Adrenal gland (tissue), 12 donors: Measurements from ENCODE around the gene ARL8A. TPM values are rescaled to one million over a fixed set of nuclear protein-coding genes. Genes with fewer than 3 reads are reported as not detected.

Experiments
- DNase-seq, 7 donors: peaks; one replicate each; pipeline ENCODE4 v3.0.0-alpha.2; 2019 to 2020
- H3K27ac ChIP-seq, 5 donors: fragments of 200-600 bp; sonication (generic) in 4 of 5; 1 replicate in 3 of 5; 2 replicates in 2 of 5; pipeline versions ENCODE4 v1.5.1 to v1.8.0; 2016 to 2020; ENCODE audit warnings: mild to moderate bottlenecking in 1 of 5
- H3K27me3 ChIP-seq: fragments of 200-600 bp; 2 replicates; pipeline ENCODE4 v1.8.0; 2021
- H3K36me3 ChIP-seq, 2 donors: fragments of 200-600 bp; replicated peaks in 1 of 2; 1 replicate in 1 of 2; 2 replicates in 1 of 2; pipeline versions ENCODE4 v1.5.1 to v1.8.0; 2018 to 2022
- H3K4me1 ChIP-seq, 2 donors: fragments of 200-600 bp; replicated peaks in 1 of 2; 1 replicate in 1 of 2; 2 replicates in 1 of 2; pipeline versions ENCODE4 v1.5.1 to v1.8.0; 2018 to 2021
- H3K4me3 ChIP-seq, 4 donors: fragments of 200-600 bp; sonication (generic) in 3 of 4; one replicate each; pipeline ENCODE4 v1.5.1; 2016 to 2018
- H3K9me3 ChIP-seq, 3 donors: fragments of 200-600 bp; sonication (generic) in 1 of 3; replicated peaks in 1 of 3; 1 replicate in 2 of 3; 2 replicates in 1 of 3; pipeline versions ENCODE4 v1.5.1 to v1.8.0; 2016 to 2021
- CTCF ChIP-seq, 6 experiments: fragments of 450-650 bp in 4 of 6; fragments of 200-600 bp in 2 of 6; sonication (generic) in 1 of 6; IDR thresholded peaks; 1 replicate in 5 of 6; 2 replicates in 1 of 6; pipeline versions ENCODE4 v1.5.1 to v1.8.0; 2016 to 2021; ENCODE audit warnings: antibody characterized with exemption in 6 of 6, mild to moderate bottlenecking in 2 of 6, moderate library complexity in 1 of 6
- POLR2A ChIP-seq, 2 donors: fragments of 450-650 bp; IDR thresholded peaks; one replicate each; pipeline ENCODE4 v1.6.1; 2017; ENCODE audit warnings: antibody characterized with exemption in 2 of 2, mild to moderate bottlenecking in 2 of 2, moderate library complexity in 1 of 2
- WGBS, 4 donors: extraction: QIAGEN DNeasy Blood & Tissue Kit in 2 of 4; methylation state at CpG; one replicate each; pipeline versions ENCODE4 v1.1.5 to v1.1.7; 2013 to 2017; 5-methylcytosine and 5-hydroxymethylcytosine counted together
- intact Hi-C, 2 donors: fragments of 100-400 bp; cut with DNase I; formaldehyde crosslinking; loops; one replicate each; pipeline versions ENCODE4 v1.14.1 to v1.15.0; 2022 to 2023
- polyA plus RNA-seq, 3 donors: library from polyadenylated mRNA; stranded (reverse); fragments of 200-250 nt in 2 of 3; fragments of 350-450 nt in 1 of 3; fragmentation: Illumina TruSeq in 1 of 3; extraction: RNeasy Lipid Tissue Mini Kit (QIAGEN cat#74804) in 1 of 3; gene quantifications; one replicate each; pipeline ENCODE4 v1.2.3, GENCODE V29; 2013 to 2014
- total RNA-seq, 9 donors: library from RNA; depleted of rRNA in 4 of 9; stranded (reverse); fragments of >200 nt in 4 of 9; fragments of 120-200 nt in 1 of 9; fragmentation: NEBNext Ultra II Directional in 1 of 9; extraction: Animal tissue kit (Norgen Biotek cat#: 25700) in 1 of 9; gene quantifications; one replicate each; pipeline versions ENCODE4 v1.1.0 to v1.2.4, GENCODE V29; 2013 to 2023
- donor health status: healthy with polysubstance abuse.
- donor health status: Bipolar disorder and iron deficiency.
- donor health status: DM: yes; HTN: yes; CAD: no.
- donor health status: DM: no; HTN: no; CAD: no.
- donor health status: DM: no; HTN: no; CAD: no.
- donor health status: DM: yes; HTN: yes; CAD: no.

The ARL8A gene
- total and polyA plus RNA-seq, 12 donors = 26.4 to 115 (median 53.7) TPM

GRCh38 chr1:202140833-202141232 lies 3.7 kb downstream of the ARL8A start:
- no peak overlapping the region for H3K27ac ChIP-seq
- H3K4me3 ChIP-seq = no peak overlapping the region
- 66 to 80% (median 69%) methylated on average over 2 to 4 of the region's 4 CpGs for WGBS, 4 donors

GRCh38 chr1:202135221-202135721 lies 9.3 kb downstream of the ARL8A start:
- Histone ChIP-seq H3K36me3 (peaks cover 0 to 47% of the 10 kb centered on the region in 2 donors), H3K4me1 (peaks cover 35 to 47% of the 10 kb centered on the region in 2 donors), H3K27me3 (no peaks in the 10 kb centered on the region), H3K27ac (peak overlapping the region in 3 of 5 donors; percentile 42 to 95 (median 74)), H3K9me3 (no peaks in the 10 kb centered on the region), H3K4me3 (no peak overlapping the region)
- no peak for TF ChIP-seq POLR2A (IDR thresholded peaks at IDR 0.05)
- TF ChIP-seq CTCF (IDR thresholded peaks at IDR 0.05) = peak; percentile 73 to 86 (median 84)
- 30 to 38% (median 33%) methylated on average over 14 to 15 of the region's 15 CpGs for WGBS, 4 donors
- peak; percentile 55 to 85 (median 71) for DNase-seq
- intact Hi-C loops = no loop called here

More at GRCh38 chr1:202140833-202141232, 3.7 kb downstream of the ARL8A start:
- DNase-seq = peak in 1 of 7 donors; percentile 46
- H3K4me1 ChIP-seq = peaks cover 8 to 33% of the 10 kb centered on the region in 2 donors
- H3K36me3 ChIP-seq = peaks cover 0 to 21% of the 10 kb centered on the region in 2 donors
- TF ChIP-seq POLR2A (IDR thresholded peaks at IDR 0.05) (no peak), CTCF (IDR thresholded peaks at IDR 0.05) (no peak)
- no peaks in the 10 kb centered on the region for H3K9me3 ChIP-seq
- intact Hi-C loops = no loop called here
- no peaks in the 10 kb centered on the region for H3K27me3 ChIP-seq

- peaks cover 0 to 47% of the 10 kb centered on the region in 2 donors for H3K36me3 ChIP-seq
- 62 to 74% (median 72%) methylated on average over 12 to 13 of the region's 13 CpGs for WGBS, 4 donors
Observed at GRCh38 chr1:202134645-202135172, 9.8 kb downstream of the ARL8A start.

GRCh38 chr1:202133989-202134388 lies 10.5 kb downstream of the ARL8A start:
- peak overlapping the region in 3 of 5 donors; percentile 91 to 100 (median 95) for H3K27ac ChIP-seq
- H3K9me3 ChIP-seq = no peaks in the 10 kb centered on the region
- TF ChIP-seq CTCF (IDR thresholded peaks at IDR 0.05) (no peak), POLR2A (IDR thresholded peaks at IDR 0.05) (no peak)
- peaks cover 38 to 54% of the 10 kb centered on the region in 2 donors for H3K4me1 ChIP-seq
- 89 to 94% (median 92%) methylated on average over 5 of the region's 5 CpGs for WGBS, 4 donors
- peaks cover 0 to 47% of the 10 kb centered on the region in 2 donors for H3K36me3 ChIP-seq
- no peaks in the 10 kb centered on the region for H3K27me3 ChIP-seq
- no peak for DNase-seq
- intact Hi-C loops = no loop called here
- H3K4me3 ChIP-seq = no peak overlapping the region

More at GRCh38 chr1:202134645-202135172, 9.8 kb downstream of the ARL8A start:
- Histone ChIP-seq H3K4me1 (peaks cover 38 to 52% of the 10 kb centered on the region in 2 donors), H3K4me3 (no peak overlapping the region), H3K9me3 (no peaks in the 10 kb centered on the region), H3K27me3 (no peaks in the 10 kb centered on the region), H3K27ac (peak overlapping the region in 3 of 5 donors; percentile 42 to 95 (median 74))
- peak in 1 of 7 donors; percentile 36 for DNase-seq
- intact Hi-C loops = no loop called here
- TF ChIP-seq POLR2A (IDR thresholded peaks at IDR 0.05) (no peak), CTCF (IDR thresholded peaks at IDR 0.05) (no peak)
